HepG2 (cell line): ENCODE measurements around the gene CGB3. TPM values are rescaled to one million over a fixed set of nuclear protein-coding genes. Genes with fewer than 3 reads are reported as not detected.

Source experiments
- microRNA-seq: library from miRNA; unstranded; fragments of <30 nt; microRNA quantifications from one replicate; pipeline ENCODE4, GENCODE V29; 2020
- polyA plus RNA-seq, 8 experiments: library from polyadenylated mRNA; depleted of rRNA in 3 of 8; stranded (reverse) in 7 of 8; unstranded in 1 of 8; fragments of >200 nt; fragmentation: Illumina TruSeq in 4 of 8; extraction: Trizol in 4 of 8; gene quantifications; 2 replicates each; pipeline versions ENCODE4 v1.2.1 to v1.2.3, GENCODE V29; 2011 to 2016; ENCODE audit warnings: low read depth in 4 of 8, missing spikeins in 1 of 8, mixed read lengths in 1 of 8; ENCODE audit not compliant: insufficient read depth in 1 of 8
- small RNA-seq, 3 experiments: library from RNA; depleted of rRNA; stranded (forward); fragments of <200 nt; gene quantifications; one replicate each; pipeline ENCODE3, GENCODE V24; 2012; ENCODE audit warnings: low read depth in 2 of 3, low replicate concordance in 1 of 3; ENCODE audit not compliant: insufficient read length in 3 of 3, insufficient read depth in 2 of 3
- total RNA-seq, 5 experiments: library from RNA; depleted of rRNA; stranded (reverse); fragments of >200 nt; fragmentation: Illumina TruSeq; extraction: Trizol; gene quantifications; 2 replicates each; pipeline ENCODE4 v1.2.3, GENCODE V29; 2016; ENCODE audit warnings: low read depth in 1 of 5

CGB3 gene
- total and polyA plus RNA-seq, 2 of the 13 experiments (the other 11 are each of a cell fraction or from before 2014, with no cell fraction given), result not detected

Small RNA genes lying within 50 kb of the gene (microRNA-seq; reads per million reads assigned to microRNA genes)
- gene MIR6798, result 1.0 reads per million

Small RNA genes lying within 50 kb of the gene (small RNA-seq; reads per million reads assigned to genes)
- 0 reads per million in 3 experiments for gene MIR6798

Other genes starting within 250 kb of the CGB3 start
- 2.3 and 2.5 TPM in 2 replicates for gene BCAT2, start 213.3 kb downstream of the CGB3 start, total RNA-seq (2016; rRNA removed; fragmentation: Illumina TruSeq; extraction: Trizol)
- 3.6 TPM in 2 replicates for gene BCAT2, start 213.3 kb downstream of the CGB3 start, polyA plus RNA-seq (2011; rRNA removed)
- 0.53 and 0.58 TPM in 2 replicates for gene HSD17B14, start 187.8 kb downstream of the CGB3 start, total RNA-seq (2016; rRNA removed; fragmentation: Illumina TruSeq; extraction: Trizol)
- 1.2 and 1.8 TPM in 2 replicates for gene HSD17B14, start 187.8 kb downstream of the CGB3 start, polyA plus RNA-seq (2011; rRNA removed)
- 4.3 and 6.0 TPM in 2 replicates for gene PLEKHA4, start 155.7 kb downstream of the CGB3 start, total RNA-seq (2016; rRNA removed; fragmentation: Illumina TruSeq; extraction: Trizol)
- 4.8 and 6.0 TPM in 2 replicates for gene PLEKHA4, start 155.7 kb downstream of the CGB3 start, polyA plus RNA-seq (2011; rRNA removed)
- 7.8 and 18.5 TPM in 2 replicates for gene PPP1R15A, start 151.9 kb downstream of the CGB3 start, total RNA-seq (2016; rRNA removed; fragmentation: Illumina TruSeq; extraction: Trizol)
- gene PPP1R15A, start 151.9 kb downstream of the CGB3 start, polyA plus RNA-seq (2011; rRNA removed), result 15.2 and 15.6 TPM in 2 replicates
- gene TULP2, start 125.6 kb downstream of the CGB3 start, total RNA-seq (2016; rRNA removed; fragmentation: Illumina TruSeq; extraction: Trizol), result not detected in 2 replicates
- 0.04 and 0.08 TPM in 2 replicates for gene TULP2, start 125.6 kb downstream of the CGB3 start, polyA plus RNA-seq (2011; rRNA removed)
- gene NUCB1, start 124.0 kb downstream of the CGB3 start, total RNA-seq (2016; rRNA removed; fragmentation: Illumina TruSeq; extraction: Trizol), result 34.3 and 82.3 TPM in 2 replicates
- 106 and 144 TPM in 2 replicates for gene NUCB1, start 124.0 kb downstream of the CGB3 start, polyA plus RNA-seq (2011; rRNA removed)
- gene DHDH, start 90.6 kb downstream of the CGB3 start, total RNA-seq (2016; rRNA removed; fragmentation: Illumina TruSeq; extraction: Trizol), result 0.13 and 0.29 TPM in 2 replicates
- gene DHDH, start 90.6 kb downstream of the CGB3 start, polyA plus RNA-seq (2011; rRNA removed), result 0.91 and 1.9 TPM in 2 replicates
- 167 and 176 TPM in 2 replicates for gene BAX, start 69.5 kb downstream of the CGB3 start, total RNA-seq (2016; rRNA removed; fragmentation: Illumina TruSeq; extraction: Trizol)
- gene BAX, start 69.5 kb downstream of the CGB3 start, polyA plus RNA-seq (2011; rRNA removed), result 139 and 164 TPM in 2 replicates
- gene FTL, start 59.0 kb downstream of the CGB3 start, total RNA-seq (2016; rRNA removed; fragmentation: Illumina TruSeq; extraction: Trizol), result 3,909 and 8,800 TPM in 2 replicates
- gene FTL, start 59.0 kb downstream of the CGB3 start, polyA plus RNA-seq (2011; rRNA removed), result 2,513 and 2,721 TPM in 2 replicates
- gene GYS1, start 31.0 kb downstream of the CGB3 start, total RNA-seq (2016; rRNA removed; fragmentation: Illumina TruSeq; extraction: Trizol), result 16.4 and 18.4 TPM in 2 replicates
- 34.3 and 42.1 TPM in 2 replicates for gene GYS1, start 31.0 kb downstream of the CGB3 start, polyA plus RNA-seq (2011; rRNA removed)
- 108 and 122 TPM in 2 replicates for gene RUVBL2, start 30.4 kb downstream of the CGB3 start, total RNA-seq (2016; rRNA removed; fragmentation: Illumina TruSeq; extraction: Trizol)
- gene RUVBL2, start 30.4 kb downstream of the CGB3 start, polyA plus RNA-seq (2011; rRNA removed), result 109 and 120 TPM in 2 replicates
- not detected in 2 replicates for gene LHB, start 7.2 kb downstream of the CGB3 start, total RNA-seq (2016; rRNA removed; fragmentation: Illumina TruSeq; extraction: Trizol)
- gene LHB, start 7.2 kb downstream of the CGB3 start, polyA plus RNA-seq (2011; rRNA removed), result 0.82 TPM in 1 of 2 replicates, not detected in the other
- not detected in 2 replicates for gene CGB2, start 7.6 kb upstream of the CGB3 start, total RNA-seq (2016; rRNA removed; fragmentation: Illumina TruSeq; extraction: Trizol)
- gene CGB2, start 7.6 kb upstream of the CGB3 start, polyA plus RNA-seq (2011; rRNA removed), result not detected in 2 replicates
- gene CGB1, start 12.6 kb upstream of the CGB3 start, total RNA-seq (2016; rRNA removed; fragmentation: Illumina TruSeq; extraction: Trizol), result not detected in 2 replicates
- gene CGB1, start 12.6 kb upstream of the CGB3 start, polyA plus RNA-seq (2011; rRNA removed), result not detected in 2 replicates
- not detected in 2 replicates for gene CGB5, start 19.5 kb upstream of the CGB3 start, total RNA-seq (2016; rRNA removed; fragmentation: Illumina TruSeq; extraction: Trizol)
- gene CGB5, start 19.5 kb upstream of the CGB3 start, polyA plus RNA-seq (2011; rRNA removed), result not detected in 2 replicates
- gene CGB8, start 24.8 kb upstream of the CGB3 start, total RNA-seq (2016; rRNA removed; fragmentation: Illumina TruSeq; extraction: Trizol), result not detected in 2 replicates
- gene CGB8, start 24.8 kb upstream of the CGB3 start, polyA plus RNA-seq (2011; rRNA removed), result not detected in 2 replicates
- not detected in 2 replicates for gene CGB7, start 33.4 kb upstream of the CGB3 start, total RNA-seq (2016; rRNA removed; fragmentation: Illumina TruSeq; extraction: Trizol)
- gene CGB7, start 33.4 kb upstream of the CGB3 start, polyA plus RNA-seq (2011; rRNA removed), result 0.07 and 0.08 TPM in 2 replicates
- gene NTF4, start 40.5 kb upstream of the CGB3 start, total RNA-seq (2016; rRNA removed; fragmentation: Illumina TruSeq; extraction: Trizol), result not detected in 2 replicates
- not detected in 2 replicates for gene NTF4, start 40.5 kb upstream of the CGB3 start, polyA plus RNA-seq (2011; rRNA removed)
- not detected in 2 replicates for gene KCNA7, start 48.4 kb upstream of the CGB3 start, total RNA-seq (2016; rRNA removed; fragmentation: Illumina TruSeq; extraction: Trizol)
- not detected in 2 replicates for gene KCNA7, start 48.4 kb upstream of the CGB3 start, polyA plus RNA-seq (2011; rRNA removed)
- gene SNRNP70, start 61.1 kb upstream of the CGB3 start, total RNA-seq (2016; rRNA removed; fragmentation: Illumina TruSeq; extraction: Trizol), result 85.9 and 150 TPM in 2 replicates
- 210 and 272 TPM in 2 replicates for gene SNRNP70, start 61.1 kb upstream of the CGB3 start, polyA plus RNA-seq (2011; rRNA removed)
- 3.5 and 5.3 TPM in 2 replicates for gene LIN7B, start 90.0 kb upstream of the CGB3 start, total RNA-seq (2016; rRNA removed; fragmentation: Illumina TruSeq; extraction: Trizol)
- gene LIN7B, start 90.0 kb upstream of the CGB3 start, polyA plus RNA-seq (2011; rRNA removed), result 7.6 and 8.6 TPM in 2 replicates
- 0.80 and 1.4 TPM in 2 replicates for gene C19orf73, start 94.8 kb upstream of the CGB3 start, total RNA-seq (2016; rRNA removed; fragmentation: Illumina TruSeq; extraction: Trizol)
- gene C19orf73, start 94.8 kb upstream of the CGB3 start, polyA plus RNA-seq (2011; rRNA removed), result 1.5 and 3.0 TPM in 2 replicates
- 6.3 and 8.6 TPM in 2 replicates for gene PPFIA3, start 95.2 kb upstream of the CGB3 start, total RNA-seq (2016; rRNA removed; fragmentation: Illumina TruSeq; extraction: Trizol)
- 6.7 and 8.9 TPM in 2 replicates for gene PPFIA3, start 95.2 kb upstream of the CGB3 start, polyA plus RNA-seq (2011; rRNA removed)
- gene HRC, start 131.1 kb upstream of the CGB3 start, total RNA-seq (2016; rRNA removed; fragmentation: Illumina TruSeq; extraction: Trizol), result 1.5 and 3.6 TPM in 2 replicates
- gene HRC, start 131.1 kb upstream of the CGB3 start, polyA plus RNA-seq (2011; rRNA removed), result 15.4 and 26.4 TPM in 2 replicates
- gene TRPM4, start 133.5 kb upstream of the CGB3 start, total RNA-seq (2016; rRNA removed; fragmentation: Illumina TruSeq; extraction: Trizol), result 1.7 and 1.9 TPM in 2 replicates
- 4.3 and 6.3 TPM in 2 replicates for gene TRPM4, start 133.5 kb upstream of the CGB3 start, polyA plus RNA-seq (2011; rRNA removed)